Measurements from ENCODE around the gene RIF1. TPM values are rescaled to one million over a fixed set of nuclear protein-coding genes. Genes with fewer than 3 reads are reported as not detected.

The RIF1 gene
- total RNA-seq, 1 experiment from 2014 or later: 23.6 TPM

DNA sequence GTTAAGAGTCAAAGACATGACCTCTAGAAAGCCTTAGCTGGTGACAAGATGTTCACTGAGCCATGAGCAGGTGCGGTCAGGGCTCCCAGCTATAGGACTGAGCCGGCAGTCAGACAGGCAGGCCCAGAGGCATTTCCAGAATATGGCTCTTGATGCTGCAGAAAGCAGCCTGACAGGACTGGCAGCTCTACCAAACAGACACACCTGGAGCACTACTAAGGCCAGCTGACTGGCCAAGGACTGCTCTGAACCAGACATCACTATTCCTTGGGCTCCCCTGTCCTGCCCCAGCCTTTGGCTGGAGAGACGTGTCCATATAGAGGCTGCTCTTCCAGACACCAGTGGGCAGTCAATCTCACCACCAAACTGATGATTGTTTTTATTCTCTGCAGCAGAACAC, 98.8 kb downstream of the RIF1 start:
- DNase-seq (ENCODE audit: low spot score): no peak

GRCh38 chr2:151518802-151519201, 109.1 kb downstream of the RIF1 start:
- DNase-seq (ENCODE audit: low spot score): no peak

- DNase-seq (ENCODE audit: low spot score): no peak
These were observed 111.3 kb downstream of the RIF1 start for GRCh38 chr2:151520976-151521375.

- DNase-seq (ENCODE audit: low spot score): no peak
These were observed 112.9 kb downstream of the RIF1 start for GRCh38 chr2:151522556-151522955.

GRCh38 chr2:151523850-151524249, 114.1 kb downstream of the RIF1 start:
- no peak for DNase-seq (ENCODE audit: low spot score)

DNA sequence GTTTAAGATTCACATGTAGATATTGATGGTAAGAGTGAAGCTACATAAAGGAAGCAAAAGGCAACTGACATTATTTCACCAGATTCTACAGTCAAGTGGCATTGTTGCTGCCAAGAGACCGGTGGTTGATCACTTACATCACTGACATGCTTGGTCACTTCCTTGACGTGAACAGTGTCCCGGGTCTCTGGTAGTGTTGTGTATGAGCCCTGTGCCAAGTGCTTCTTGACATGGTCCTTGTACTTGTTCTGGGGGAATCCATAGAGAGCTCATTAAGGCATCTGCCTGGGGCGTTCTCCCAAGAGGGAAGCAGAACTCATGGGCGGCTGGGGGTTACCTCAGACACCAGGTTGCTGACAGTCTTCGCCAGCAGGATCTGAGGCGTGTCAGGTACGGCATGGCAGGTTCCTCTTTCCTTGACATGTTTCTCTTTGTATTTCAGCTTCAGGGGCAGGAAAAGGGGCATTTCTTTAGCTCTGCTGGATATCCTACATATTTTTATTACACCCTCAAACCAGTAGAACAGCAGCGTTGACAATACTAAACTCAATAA, 116.2 kb downstream of the RIF1 start:
- no peak for DNase-seq (ENCODE audit: low spot score)

GRCh38 chr2:151526572-151527090, 116.9 kb downstream of the RIF1 start:
- DNase-seq (ENCODE audit: low spot score): no peak

Other genes with a start within 250 kb of the RIF1 start
- gene RBM43, start 148.0 kb upstream of the RIF1 start, total RNA-seq (2014; rRNA removed; shearing (Covaris generic)): 0.37 and 2.0 TPM in 2 replicates
- gene NMI, start 120.2 kb upstream of the RIF1 start, total RNA-seq (2014; rRNA removed; shearing (Covaris generic)): 23.0 and 23.6 TPM in 2 replicates
- 1.5 and 5.6 TPM in 2 replicates for gene TNFAIP6, start 52.3 kb upstream of the RIF1 start, total RNA-seq (2014; rRNA removed; shearing (Covaris generic))

Data from H4 (cell line).